ENCODE measurements around the gene PRTFDC1.
"Not testable (repeated sequence)": the region's sequence is repeated elsewhere in the genome, so short reads cannot be mapped to it uniquely, and the experiment has no call there.

The PRTFDC1 gene

GRCh38 chr10:24952143-24952706 is at the start of gene PRTFDC1:
Gene PRTFDC1, minus strand, starts transcription at chr10:24952606. Its CDS starts 31 bp downstream, at chr10:24952575.
- DNase-seq (ENCODE audit: low read depth): no peak

GRCh38 chr10:24998044-24998443 is 45.6 kb upstream of the PRTFDC1 start:
- DNase-seq (ENCODE audit: low read depth): no peak

GRCh38 chr10:24995072-24995471 is 42.7 kb upstream of the PRTFDC1 start:
- no peak for DNase-seq (ENCODE audit: low read depth)

GRCh38 chr10:24993237-24993958 is 41.0 kb upstream of the PRTFDC1 start:
- no peak for DNase-seq (ENCODE audit: low read depth)

GRCh38 chr10:24992512-24993133 is 40.2 kb upstream of the PRTFDC1 start:
- DNase-seq (ENCODE audit: low read depth): no peak

GRCh38 chr10:24991298-24991697 is 38.9 kb upstream of the PRTFDC1 start:
- no peak for DNase-seq (ENCODE audit: low read depth)

GRCh38 chr10:24989867-24990266 is 37.5 kb upstream of the PRTFDC1 start:
- DNase-seq (ENCODE audit: low read depth): no peak

GRCh38 chr10:24988831-24989640 is 36.6 kb upstream of the PRTFDC1 start:
- DNase-seq (ENCODE audit: low read depth): no peak

- no peak for DNase-seq (ENCODE audit: low read depth)
These were observed 32.5 kb upstream of the PRTFDC1 start for GRCh38 chr10:24984906-24985305.

- DNase-seq (ENCODE audit: low read depth): no peak
These were observed 31.5 kb upstream of the PRTFDC1 start for GRCh38 chr10:24983946-24984345.

GRCh38 chr10:24983130-24983529 is 30.7 kb upstream of the PRTFDC1 start:
- DNase-seq (ENCODE audit: low read depth): no peak

- no peak for DNase-seq (ENCODE audit: low read depth)
These were observed 30.1 kb upstream of the PRTFDC1 start for GRCh38 chr10:24982319-24983112.

- no peak for DNase-seq (ENCODE audit: low read depth)
These were observed 28.8 kb upstream of the PRTFDC1 start for GRCh38 chr10:24981161-24981710.

- no peak for DNase-seq (ENCODE audit: low read depth)
These were observed 27.3 kb upstream of the PRTFDC1 start for GRCh38 chr10:24979685-24980084.

- no peak for DNase-seq (ENCODE audit: low read depth)
These were observed 22.6 kb upstream of the PRTFDC1 start for GRCh38 chr10:24974976-24975375.

GRCh38 chr10:24973163-24973562 is 20.8 kb upstream of the PRTFDC1 start:
- DNase-seq (ENCODE audit: low read depth): no peak

GRCh38 chr10:24971374-24971773 is 19.0 kb upstream of the PRTFDC1 start:
- DNase-seq (ENCODE audit: low read depth): no peak

GRCh38 chr10:24969841-24970281 is 17.5 kb upstream of the PRTFDC1 start:
- DNase-seq (ENCODE audit: low read depth): no peak

GRCh38 chr10:24968951-24969350 is 16.5 kb upstream of the PRTFDC1 start:
- not testable (repeated sequence) for DNase-seq (ENCODE audit: low read depth)

GRCh38 chr10:24968349-24968748 is 15.9 kb upstream of the PRTFDC1 start:
- no peak for DNase-seq (ENCODE audit: low read depth)

GRCh38 chr10:24966962-24967481 is 14.6 kb upstream of the PRTFDC1 start:
- DNase-seq (ENCODE audit: low read depth): no peak
